Activated naive CD4-positive, alpha-beta T cell treated with anti-CD3 and anti-CD28 coated beads, Interleukin-2, amount 50 U/mL, for 72 hours (primary cell): ENCODE results near the gene PLEKHG4. TPM values are rescaled to one million over a fixed set of nuclear protein-coding genes. Genes with fewer than 3 reads are reported as not detected.

Experiments used
- ATAC-seq, 2 donors: fragments of 150-1000 bp; cut with Tn5 transposase; 2 replicates each; pipeline ENCODE4 v1.10.0; 2021; ENCODE audit warnings: mild to moderate bottlenecking in 2 of 2, moderate library complexity in 2 of 2
- DNase-seq, 2 donors: peaks; one replicate each; pipeline ENCODE4 v3.0.0; 2021 to 2022; ENCODE audit warnings: low spot score in 2 of 2
- H3K27ac Mint-ChIP-seq, 2 donors: one replicate each; pipeline ENCODE4 v1.8.0; 2022; ENCODE audit warnings: mild to moderate bottlenecking in 2 of 2, mixed read lengths in 2 of 2
- H3K36me3 Mint-ChIP-seq, 2 donors: one replicate each; pipeline ENCODE4 v1.8.0; 2022; ENCODE audit warnings: mixed read lengths in 2 of 2
- H3K9me3 Mint-ChIP-seq, 2 donors: one replicate each; pipeline ENCODE4 v1.8.0; 2022; ENCODE audit warnings: mixed read lengths in 2 of 2
- total RNA-seq, 2 donors: library from RNA; stranded (reverse); gene quantifications; one replicate each; pipeline ENCODE4 v1.2.3, GENCODE V29; 2022

The PLEKHG4 gene, protein sequence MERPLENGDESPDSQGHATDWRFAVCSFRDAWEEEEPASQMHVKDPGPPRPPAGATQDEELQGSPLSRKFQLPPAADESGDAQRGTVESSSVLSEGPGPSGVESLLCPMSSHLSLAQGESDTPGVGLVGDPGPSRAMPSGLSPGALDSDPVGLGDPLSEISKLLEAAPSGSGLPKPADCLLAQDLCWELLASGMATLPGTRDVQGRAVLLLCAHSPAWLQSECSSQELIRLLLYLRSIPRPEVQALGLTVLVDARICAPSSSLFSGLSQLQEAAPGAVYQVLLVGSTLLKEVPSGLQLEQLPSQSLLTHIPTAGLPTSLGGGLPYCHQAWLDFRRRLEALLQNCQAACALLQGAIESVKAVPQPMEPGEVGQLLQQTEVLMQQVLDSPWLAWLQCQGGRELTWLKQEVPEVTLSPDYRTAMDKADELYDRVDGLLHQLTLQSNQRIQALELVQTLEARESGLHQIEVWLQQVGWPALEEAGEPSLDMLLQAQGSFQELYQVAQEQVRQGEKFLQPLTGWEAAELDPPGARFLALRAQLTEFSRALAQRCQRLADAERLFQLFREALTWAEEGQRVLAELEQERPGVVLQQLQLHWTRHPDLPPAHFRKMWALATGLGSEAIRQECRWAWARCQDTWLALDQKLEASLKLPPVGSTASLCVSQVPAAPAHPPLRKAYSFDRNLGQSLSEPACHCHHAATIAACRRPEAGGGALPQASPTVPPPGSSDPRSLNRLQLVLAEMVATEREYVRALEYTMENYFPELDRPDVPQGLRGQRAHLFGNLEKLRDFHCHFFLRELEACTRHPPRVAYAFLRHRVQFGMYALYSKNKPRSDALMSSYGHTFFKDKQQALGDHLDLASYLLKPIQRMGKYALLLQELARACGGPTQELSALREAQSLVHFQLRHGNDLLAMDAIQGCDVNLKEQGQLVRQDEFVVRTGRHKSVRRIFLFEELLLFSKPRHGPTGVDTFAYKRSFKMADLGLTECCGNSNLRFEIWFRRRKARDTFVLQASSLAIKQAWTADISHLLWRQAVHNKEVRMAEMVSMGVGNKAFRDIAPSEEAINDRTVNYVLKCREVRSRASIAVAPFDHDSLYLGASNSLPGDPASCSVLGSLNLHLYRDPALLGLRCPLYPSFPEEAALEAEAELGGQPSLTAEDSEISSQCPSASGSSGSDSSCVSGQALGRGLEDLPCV
- total RNA-seq: 10 to 100 TPM in 1 of 2 donors, 1 to 10 TPM in 1; 9.5 to 23.2 TPM

DNA sequence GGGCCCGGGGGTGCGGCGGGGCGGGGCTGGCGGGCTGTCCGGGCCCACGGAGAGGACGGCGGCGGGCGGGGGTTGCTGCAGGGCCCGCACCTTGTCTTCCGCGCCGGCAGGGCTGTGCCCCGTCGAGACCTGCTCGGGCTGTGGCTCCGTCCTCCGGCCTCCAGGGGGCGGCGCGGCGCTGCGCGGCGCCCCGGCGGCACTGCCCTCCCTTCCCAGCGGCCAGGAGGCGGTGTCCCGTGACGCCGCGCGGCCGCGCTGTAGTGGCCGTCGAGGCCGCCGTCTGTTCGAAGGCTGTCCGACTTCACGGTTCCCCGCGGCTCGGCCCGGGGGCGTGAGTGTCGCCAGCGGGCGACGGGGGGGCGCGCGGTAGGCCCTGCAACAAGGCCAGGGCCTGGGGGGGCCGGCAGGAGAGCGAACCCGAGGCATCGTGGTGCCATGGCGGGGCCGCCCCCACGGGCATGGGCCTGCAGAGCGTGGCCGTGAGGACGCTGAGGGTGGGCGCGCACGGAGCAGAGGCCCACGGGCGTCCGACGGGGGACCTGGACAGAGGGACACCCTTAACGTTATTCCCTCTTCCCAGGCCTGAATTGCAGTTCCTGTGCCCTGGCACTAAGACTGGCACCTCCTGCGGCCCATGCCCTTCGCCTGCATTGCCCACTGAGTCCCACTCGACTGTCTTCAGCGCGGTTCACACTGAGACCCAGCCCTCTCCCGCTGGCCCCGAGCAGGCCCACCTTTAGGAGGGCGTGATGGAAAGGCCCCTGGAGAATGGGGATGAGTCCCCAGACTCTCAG is at the start of gene PLEKHG4:
Gene PLEKHG4 (plus strand): TSS at position 237 of the 794 bp plus-strand sequence. CDS start 513 bp downstream, at position 750.
- Mint-ChIP-seq H3K27ac (peak within 1 kb of the TSS; percentile 90 to 94), H3K9me3 (no peaks in the 10 kb centered on the region), H3K36me3 (peaks cover 0 to 12% of the 10 kb centered on the region in 2 donors)
- DNase-seq: peak; percentile 84 to 89
- peak; percentile 88 to 94 for ATAC-seq

DNA sequence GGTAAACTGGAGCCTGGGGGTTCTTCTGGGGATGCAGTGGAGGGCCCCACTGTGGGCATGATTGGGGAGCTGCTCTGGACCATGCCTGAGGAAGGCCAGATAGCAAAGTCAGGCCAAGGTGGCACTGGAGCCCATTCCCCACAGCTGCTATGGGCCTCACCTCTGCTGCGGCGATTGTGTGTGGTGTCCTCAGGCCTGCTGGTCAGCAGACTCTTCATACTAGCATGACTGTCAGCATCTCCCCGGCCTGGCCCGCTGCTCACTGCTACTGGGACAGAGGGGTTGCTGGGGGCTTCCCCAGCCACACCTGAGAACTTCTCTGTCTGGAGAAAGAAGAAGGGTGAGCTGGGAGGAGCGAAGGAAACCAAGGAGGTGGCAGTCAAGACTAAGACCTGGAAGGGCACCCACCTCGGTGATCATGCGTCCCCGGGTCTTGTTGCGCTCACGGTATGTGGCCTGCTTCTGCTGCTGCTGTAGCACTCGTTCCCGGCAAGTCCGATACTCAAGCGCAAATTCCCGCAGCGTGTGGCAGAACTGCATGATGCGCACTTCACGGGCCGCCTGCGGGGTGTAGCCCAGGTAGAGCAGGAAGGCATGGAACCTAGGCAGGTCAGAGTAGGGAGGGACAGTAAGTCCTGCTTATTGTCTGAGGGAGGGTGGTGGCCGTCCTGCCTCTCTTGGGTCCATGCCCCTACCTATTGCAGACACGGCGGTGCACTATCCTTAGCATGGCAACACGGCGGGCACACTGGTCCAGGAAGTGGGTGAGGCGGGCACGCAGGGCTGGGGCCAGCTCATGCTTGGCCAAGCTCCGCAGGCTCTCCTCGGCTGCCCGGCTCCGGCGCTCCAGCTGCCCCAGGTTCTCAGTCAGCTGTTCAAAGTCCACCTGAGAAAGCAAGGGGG is 49.2 kb upstream of the PLEKHG4 start:
- Mint-ChIP-seq H3K27ac (peak overlapping the region; percentile 57 to 81), H3K9me3 (no peaks in the 10 kb centered on the region), H3K36me3 (peaks cover 14 to 37% of the 10 kb centered on the region in 2 donors)
- ATAC-seq (no peak), DNase-seq (no peak)

DNA sequence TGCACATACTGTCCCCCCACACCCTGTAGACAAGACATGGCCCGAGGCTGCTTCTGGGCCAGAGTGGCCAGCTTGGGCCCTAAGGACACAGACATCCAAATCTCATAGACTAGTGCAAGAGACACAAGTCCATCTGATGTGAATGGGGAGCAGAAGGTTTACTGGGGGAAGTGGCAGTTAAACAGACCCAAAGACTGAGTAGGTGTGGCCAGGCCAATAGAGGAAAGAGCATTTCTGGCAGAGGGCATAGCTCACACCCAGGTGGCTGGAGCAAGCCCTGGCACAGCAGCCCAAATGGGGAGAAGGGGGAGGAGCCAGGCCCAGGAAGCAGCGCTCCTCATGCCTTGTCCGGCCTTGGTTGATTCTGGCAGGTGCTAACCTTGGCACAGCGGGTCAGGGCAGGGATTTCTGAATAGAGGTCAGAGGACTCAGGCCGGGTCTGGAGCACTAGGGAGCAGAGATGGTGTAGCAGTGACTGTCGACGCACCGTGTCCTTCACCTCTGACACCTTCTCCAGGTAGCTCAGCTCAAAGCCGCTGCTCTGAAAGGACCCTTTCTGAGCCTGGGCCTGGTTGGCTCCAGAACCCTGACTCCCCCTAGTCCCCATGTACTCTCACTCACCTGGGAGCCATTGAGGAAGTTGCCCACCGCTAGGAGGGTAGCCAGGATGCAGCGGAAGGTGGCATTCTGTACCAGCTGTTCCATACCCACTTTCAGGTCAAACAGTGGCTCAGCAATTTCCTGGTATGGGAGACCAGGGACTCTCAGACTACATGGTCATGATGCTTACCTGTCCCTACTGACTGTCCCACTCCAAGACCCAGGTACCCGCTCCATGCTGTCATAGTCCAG is 48.3 kb upstream of the PLEKHG4 start:
- peak overlapping the region; percentile 57 to 81 for H3K27ac Mint-ChIP-seq
- peaks cover 17 to 40% of the 10 kb centered on the region in 2 donors for H3K36me3 Mint-ChIP-seq
- ATAC-seq: no peak

DNA sequence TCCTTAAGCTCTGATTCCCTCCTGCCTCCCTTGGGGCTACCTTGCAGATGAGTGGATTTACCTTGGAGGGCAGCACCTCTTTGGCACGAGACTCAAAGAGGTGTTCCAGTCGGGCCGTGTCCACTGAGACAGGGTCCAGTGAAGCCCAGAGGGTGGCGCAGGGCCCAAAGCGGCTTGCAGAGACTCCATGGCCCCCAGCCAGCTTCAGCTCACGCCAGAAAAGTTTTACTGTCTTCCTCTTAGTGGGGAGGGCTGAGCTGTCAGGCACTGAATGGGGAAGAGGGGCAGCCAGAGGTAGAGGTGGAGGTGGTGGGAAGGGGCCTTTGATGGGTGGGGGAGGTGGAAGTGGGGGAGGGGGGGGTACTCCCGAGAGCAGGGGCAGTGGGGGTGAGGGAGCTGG is 45.7 kb upstream of the PLEKHG4 start:
- no peak for DNase-seq
- ATAC-seq: no peak
- Mint-ChIP-seq H3K27ac (no peak overlapping the region), H3K36me3 (peaks cover 19 to 40% of the 10 kb centered on the region in 2 donors), H3K9me3 (no peaks in the 10 kb centered on the region)

More for the DNA sequence above, 48.3 kb upstream of the PLEKHG4 start:
- no peaks in the 10 kb centered on the region for H3K9me3 Mint-ChIP-seq
- no peak for DNase-seq

DNA sequence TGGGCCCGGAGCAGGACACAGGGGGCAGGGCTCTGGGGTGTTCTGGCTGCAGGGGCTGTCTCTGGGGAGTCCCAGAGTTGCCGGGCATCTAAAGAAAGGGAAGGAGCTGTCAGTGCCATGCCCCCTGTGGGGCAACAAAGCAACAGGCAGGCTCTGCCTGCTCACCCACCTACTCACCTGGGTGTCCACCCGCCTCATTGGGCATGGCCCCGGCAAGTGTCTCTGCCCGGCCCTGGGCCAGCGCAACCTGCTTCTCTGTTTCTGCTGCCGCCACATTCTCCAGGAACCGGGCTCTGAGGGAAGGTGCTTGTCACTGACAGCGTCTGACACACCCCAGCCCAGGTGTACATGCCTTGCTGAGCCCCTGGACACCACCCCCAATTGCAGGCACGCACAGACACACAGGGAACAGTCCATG is 45.1 kb upstream of the PLEKHG4 start:
- Mint-ChIP-seq H3K36me3 (peaks cover 19 to 35% of the 10 kb centered on the region in 2 donors), H3K9me3 (no peaks in the 10 kb centered on the region), H3K27ac (peak overlapping the region in 1 of 2 donors; percentile 60)
- DNase-seq (no peak), ATAC-seq (no peak)

DNA sequence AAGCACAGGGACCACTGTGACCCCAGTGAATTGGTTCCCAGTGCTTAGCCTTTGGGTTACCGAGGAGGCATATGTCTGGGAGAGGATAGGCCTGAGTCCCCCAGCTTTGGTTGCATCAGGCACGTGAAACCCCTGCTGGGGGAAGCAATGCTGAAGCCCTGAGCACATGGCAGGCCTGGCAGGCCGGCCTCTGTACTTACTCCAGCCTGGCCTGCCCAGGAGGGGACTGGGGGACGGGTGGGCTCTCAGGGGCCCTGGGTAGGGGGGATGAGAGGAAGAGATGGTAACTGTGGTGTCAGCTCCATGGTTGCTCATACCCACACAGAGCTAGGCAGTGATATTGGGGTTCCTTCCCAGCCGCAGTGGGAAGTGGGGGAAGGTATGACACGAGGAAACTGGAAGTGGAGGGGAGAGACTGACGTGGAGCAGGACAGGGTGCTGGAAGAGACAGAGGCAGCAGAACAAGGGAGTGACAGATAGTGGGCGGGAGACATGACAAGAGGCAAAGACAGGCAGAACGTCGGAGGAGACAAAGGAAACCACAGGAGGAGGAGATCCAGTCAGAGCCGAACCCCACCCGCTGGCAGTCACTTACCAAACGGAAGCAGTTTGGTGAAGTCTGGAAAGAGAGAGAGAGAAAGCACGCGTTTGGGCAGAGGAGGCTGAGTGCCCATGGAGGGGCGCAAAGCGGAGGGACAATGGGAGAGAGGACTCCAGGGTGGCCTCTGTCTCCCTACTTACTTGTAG is 43.3 kb upstream of the PLEKHG4 start:
- no peaks in the 10 kb centered on the region for H3K9me3 Mint-ChIP-seq
- peak in 1 of 2 donors; percentile 15 for ATAC-seq
- peaks cover 19 to 29% of the 10 kb centered on the region in 2 donors for H3K36me3 Mint-ChIP-seq
- no peak for DNase-seq
- H3K27ac Mint-ChIP-seq: peak overlapping the region; percentile 24 to 77

DNA sequence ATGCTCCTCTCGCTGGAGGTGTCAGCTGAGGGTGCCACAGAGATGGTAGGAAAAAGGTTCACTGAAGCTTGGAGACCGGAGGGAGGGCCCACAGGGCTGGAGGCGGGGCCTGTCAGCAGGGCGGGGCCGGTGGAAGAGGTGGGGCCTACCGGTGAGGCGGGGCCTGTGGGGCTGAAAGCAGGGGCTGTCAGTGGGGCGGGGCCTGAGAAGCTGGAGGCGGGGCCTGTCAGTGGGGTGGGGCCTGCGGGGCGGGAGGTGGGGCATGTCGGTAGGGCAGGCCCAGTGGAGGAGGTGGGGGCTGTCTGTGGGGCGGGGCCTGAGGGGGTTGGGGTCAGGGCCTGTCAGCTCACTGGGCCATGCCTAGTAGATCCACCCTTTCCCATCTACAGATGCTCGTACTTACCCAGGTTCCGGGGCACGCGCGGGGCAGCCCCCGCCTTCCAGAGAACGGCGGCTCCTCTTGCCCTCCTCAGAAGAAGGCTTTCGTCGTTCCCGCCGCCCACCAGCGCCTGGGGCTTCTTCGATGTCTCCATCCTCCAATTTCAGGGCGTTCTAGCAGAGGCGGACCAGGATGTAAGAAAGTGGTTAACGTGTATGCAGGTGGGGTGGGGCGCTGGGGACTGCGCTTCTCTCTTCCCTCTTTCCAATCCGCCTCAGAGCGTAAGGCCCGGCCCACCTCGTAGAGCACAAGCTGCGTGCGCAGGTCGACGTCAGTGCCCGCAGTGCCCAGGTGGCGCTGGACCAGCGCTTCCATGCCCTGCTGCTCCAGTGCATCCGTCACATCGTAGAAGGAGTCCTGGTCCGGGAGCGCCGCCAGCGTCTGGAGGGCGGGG is 42.6 kb upstream of the PLEKHG4 start:
- peak in 1 of 2 donors; percentile 94 for DNase-seq
- H3K27ac Mint-ChIP-seq: peak overlapping the region; percentile 24 to 77
- peak; percentile 58 to 92 for ATAC-seq
- H3K36me3 Mint-ChIP-seq: peaks cover 19 to 29% of the 10 kb centered on the region in 2 donors
- H3K9me3 Mint-ChIP-seq: no peaks in the 10 kb centered on the region

DNA sequence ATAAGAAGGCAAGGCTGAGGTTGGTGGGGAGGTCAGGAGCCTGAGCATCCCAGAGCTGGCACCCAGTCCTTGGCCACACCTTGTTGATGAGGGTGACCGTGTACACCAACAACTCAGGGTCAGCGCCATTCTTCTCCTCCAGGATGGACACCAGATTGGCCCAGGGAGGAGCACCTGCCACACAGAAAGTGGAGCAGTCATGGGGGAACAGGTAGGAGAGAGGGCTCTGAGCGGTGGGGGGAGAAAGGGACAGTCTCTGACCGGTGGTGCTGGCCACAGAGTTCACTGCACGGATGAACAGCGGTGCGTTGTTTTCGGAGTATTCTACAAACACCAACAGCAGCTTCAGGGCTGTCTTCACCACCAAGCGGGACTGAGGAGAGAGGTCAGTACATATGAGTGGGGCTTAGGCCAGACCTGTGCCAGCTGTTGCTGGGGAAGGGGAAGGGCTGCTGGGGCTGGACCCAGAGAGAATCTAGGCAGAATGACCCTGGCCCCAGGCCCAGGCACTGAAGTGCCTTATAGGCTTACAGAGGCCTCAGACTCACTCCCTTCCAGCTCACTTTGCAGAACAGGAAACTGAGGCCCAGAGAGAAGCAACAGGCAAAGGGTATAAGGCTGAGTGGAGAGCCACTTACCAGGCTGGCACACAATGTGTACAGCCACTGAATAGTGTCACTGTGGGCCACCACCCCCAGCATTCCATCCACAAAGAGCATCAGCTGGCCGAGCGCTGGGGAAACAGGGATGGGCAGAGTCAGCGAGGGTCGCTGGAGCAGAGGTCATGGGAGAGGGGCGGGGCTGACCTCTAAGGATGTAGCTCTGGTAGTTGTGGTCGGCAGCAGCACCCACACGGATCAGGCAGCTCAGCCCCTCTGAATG is 41.7 kb upstream of the PLEKHG4 start:
- Mint-ChIP-seq H3K27ac (peak overlapping the region in 1 of 2 donors; percentile 77), H3K9me3 (no peaks in the 10 kb centered on the region), H3K36me3 (peaks cover 19 to 29% of the 10 kb centered on the region in 2 donors)
- ATAC-seq (no peak), DNase-seq (no peak)

DNA sequence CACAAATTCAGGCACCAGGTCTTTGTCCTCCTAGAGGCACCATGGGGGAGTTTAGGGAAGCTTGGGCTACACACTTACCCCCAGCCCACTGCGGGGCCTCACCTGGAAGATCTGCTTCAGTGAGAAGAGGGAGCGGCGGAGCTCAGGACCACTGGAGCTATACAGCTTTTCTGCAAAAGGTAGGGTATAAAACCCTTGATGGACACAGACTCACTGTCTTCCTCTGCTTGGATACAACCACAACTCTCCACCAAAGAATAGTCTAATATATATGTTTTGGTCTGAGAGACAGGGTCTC is 41.1 kb upstream of the PLEKHG4 start:
- H3K9me3 Mint-ChIP-seq: no peaks in the 10 kb centered on the region
- ATAC-seq (no peak), DNase-seq (no peak)
- peaks cover 19 to 28% of the 10 kb centered on the region in 2 donors for H3K36me3 Mint-ChIP-seq
- H3K27ac Mint-ChIP-seq: no peak overlapping the region

DNA sequence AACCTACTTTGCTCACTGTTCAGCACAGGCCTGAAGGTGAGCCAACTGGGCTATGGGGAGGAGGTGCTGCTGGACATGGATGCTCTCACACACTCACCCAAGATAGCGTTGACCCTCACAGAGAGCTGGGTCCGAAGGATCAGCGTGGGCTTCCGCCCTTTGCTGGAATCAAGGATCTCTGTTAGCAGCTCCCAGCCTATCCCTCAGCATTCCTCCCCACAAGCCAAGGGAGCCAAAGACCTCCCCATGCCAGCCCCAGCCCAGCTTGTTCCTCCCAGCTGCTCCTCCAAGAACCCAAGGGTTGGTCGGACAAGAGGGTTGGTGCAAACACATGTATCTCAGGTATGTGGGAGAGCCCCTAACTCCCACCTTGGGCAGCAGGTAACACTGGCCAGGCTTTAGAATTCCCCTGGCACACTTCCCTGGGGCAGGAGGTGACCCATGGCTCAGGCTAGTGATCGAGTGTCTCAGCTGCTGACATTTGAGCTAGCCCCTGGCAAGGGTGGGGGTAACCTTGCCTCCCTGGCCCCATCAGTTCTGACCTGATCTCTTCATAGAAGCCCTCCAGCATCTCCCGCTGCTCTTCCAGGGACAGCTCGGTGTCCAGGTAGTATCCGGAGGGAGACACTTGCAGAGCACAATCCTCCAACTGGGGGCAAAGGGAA is 40.4 kb upstream of the PLEKHG4 start:
- H3K36me3 Mint-ChIP-seq: peaks cover 19 to 23% of the 10 kb centered on the region in 2 donors
- no peak for DNase-seq
- H3K9me3 Mint-ChIP-seq: no peaks in the 10 kb centered on the region
- no peak overlapping the region for H3K27ac Mint-ChIP-seq
- ATAC-seq: no peak

DNA sequence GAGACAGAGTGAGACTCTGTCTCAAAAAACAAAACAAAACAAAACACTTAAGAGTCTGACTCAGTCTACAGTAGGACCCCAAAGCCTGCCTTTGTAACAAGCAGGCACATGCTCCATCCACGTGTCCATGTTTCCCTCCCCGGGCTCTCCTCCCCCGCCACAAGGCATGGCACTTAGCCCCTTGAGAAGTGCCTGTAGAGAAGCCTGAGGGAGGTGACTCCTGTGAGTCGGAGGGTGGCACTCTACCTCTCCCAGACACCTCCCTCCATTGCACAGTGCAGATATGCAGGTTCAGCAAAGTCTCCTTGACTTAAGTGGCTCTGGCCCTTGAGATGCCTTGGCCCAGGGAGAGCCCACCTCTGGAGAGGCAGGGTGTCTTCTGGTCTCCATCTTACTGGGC is 38.8 kb upstream of the PLEKHG4 start:
- ATAC-seq (no peak), DNase-seq (no peak)
- no peaks in the 10 kb centered on the region for H3K9me3 Mint-ChIP-seq
- peak overlapping the region in 1 of 2 donors; percentile 60 for H3K27ac Mint-ChIP-seq
- peaks cover 19 to 23% of the 10 kb centered on the region in 2 donors for H3K36me3 Mint-ChIP-seq
